ENCODE measurements around the gene KIF20A.

KIF20A gene

GRCh38 chr5:138213161-138214029, 34.5 kb downstream of the KIF20A start, which contains the start of gene CDC23:
Gene CDC23, minus strand, starts transcription at chr5:138213323. Its CDS starts 11 bp downstream, at chr5:138213312.
- H3K4me1 ChIP-seq (ENCODE audit: control insufficient read depth in 1 of 2, insufficient read depth in 1 of 2, low read depth in 1 of 2, low read length in 1 of 2): peaks cover 16 to 18% of the 10 kb centered on the region in 2 experiments
- no peaks in the 10 kb centered on the region for H3K36me3 ChIP-seq
- peak within 1 kb of the TSS; percentile 80 to 87 for H3K4me3 ChIP-seq (ENCODE audit: low read depth in 1 of 2, low read length in 1 of 2)
- peak; percentile 35 for TF ChIP-seq CTCF (IDR thresholded peaks at IDR 0.05)
- no peaks in the 10 kb centered on the region for H3K27me3 ChIP-seq
- H3K27ac ChIP-seq: peak within 1 kb of the TSS; percentile 63
- H3K9me3 ChIP-seq: no peaks in the 10 kb centered on the region

GRCh38 chr5:138216799-138217198, 37.9 kb downstream of the KIF20A start:
- no peak for TF ChIP-seq CTCF (IDR thresholded peaks at IDR 0.05)
- Histone ChIP-seq H3K4me1 (ENCODE audit: control insufficient read depth in 1 of 2, insufficient read depth in 1 of 2, low read depth in 1 of 2, low read length in 1 of 2) (peaks cover 16 to 18% of the 10 kb centered on the region in 2 experiments), H3K9me3 (no peaks in the 10 kb centered on the region), H3K27ac (no peak overlapping the region), H3K27me3 (no peaks in the 10 kb centered on the region), H3K36me3 (no peaks in the 10 kb centered on the region), H3K4me3 (ENCODE audit: low read depth in 1 of 2, low read length in 1 of 2) (no peak overlapping the region)

GRCh38 chr5:138223532-138223931, 44.6 kb downstream of the KIF20A start:
- no peak overlapping the region for H3K4me3 ChIP-seq (ENCODE audit: low read depth in 1 of 2, low read length in 1 of 2)
- no peaks in the 10 kb centered on the region for H3K9me3 ChIP-seq
- H3K36me3 ChIP-seq: no peaks in the 10 kb centered on the region
- TF ChIP-seq CTCF (IDR thresholded peaks at IDR 0.05): no peak
- peaks cover 12% of the 10 kb centered on the region for H3K27me3 ChIP-seq
- H3K27ac ChIP-seq: no peak overlapping the region
- peaks cover 4 to 6% of the 10 kb centered on the region in 2 experiments for H3K4me1 ChIP-seq (ENCODE audit: control insufficient read depth in 1 of 2, insufficient read depth in 1 of 2, low read depth in 1 of 2, low read length in 1 of 2)

- no peaks in the 10 kb centered on the region for H3K9me3 ChIP-seq
- no peaks in the 10 kb centered on the region for H3K36me3 ChIP-seq
- no peak for TF ChIP-seq CTCF (IDR thresholded peaks at IDR 0.05)
- H3K4me3 ChIP-seq (ENCODE audit: low read depth in 1 of 2, low read length in 1 of 2): no peak overlapping the region
- H3K27me3 ChIP-seq: peaks cover 12% of the 10 kb centered on the region
- H3K4me1 ChIP-seq (ENCODE audit: control insufficient read depth in 1 of 2, insufficient read depth in 1 of 2, low read depth in 1 of 2, low read length in 1 of 2): peaks cover 4 to 6% of the 10 kb centered on the region in 2 experiments
- H3K27ac ChIP-seq: no peak overlapping the region
Observed at GRCh38 chr5:138224712-138225111, 45.8 kb downstream of the KIF20A start.

- Histone ChIP-seq H3K27ac (no peak overlapping the region), H3K4me3 (ENCODE audit: low read depth in 1 of 2, low read length in 1 of 2) (no peak overlapping the region), H3K27me3 (peaks cover 18% of the 10 kb centered on the region), H3K36me3 (no peaks in the 10 kb centered on the region), H3K4me1 (ENCODE audit: control insufficient read depth in 1 of 2, insufficient read depth in 1 of 2, low read depth in 1 of 2, low read length in 1 of 2) (peaks cover 4 to 6% of the 10 kb centered on the region in 2 experiments), H3K9me3 (no peaks in the 10 kb centered on the region)
- no peak for TF ChIP-seq CTCF (IDR thresholded peaks at IDR 0.05)
Observed at GRCh38 chr5:138226910-138227309, 48.0 kb downstream of the KIF20A start.

Data from neutrophil (primary cell).